Activated CD8-positive, alpha-beta memory T cell treated with anti-CD3 and anti-CD28 coated beads for 48 hours (primary cell): Measurements from ENCODE around the gene PIK3IP1.

ENCODE experiments used
- DNase-seq, 3 experiments: peaks; one replicate each; pipeline ENCODE4 v3.0.0-alpha.2; 2020; ENCODE audit warnings: low read depth in 2 of 3, low spot score in 2 of 3

PIK3IP1 gene

GRCh38 chr22:31313366-31314147 is 21.3 kb upstream of the PIK3IP1 start:
- no peak for DNase-seq

GRCh38 chr22:31308181-31308580 is 15.9 kb upstream of the PIK3IP1 start:
- DNase-seq: no peak

- DNase-seq: no peak
Measured at GRCh38 chr22:31305194-31305593, 12.9 kb upstream of the PIK3IP1 start.

GRCh38 chr22:31302537-31302936 is 10.2 kb upstream of the PIK3IP1 start:
- no peak for DNase-seq

- no peak for DNase-seq
Measured at GRCh38 chr22:31302006-31302405, 9.7 kb upstream of the PIK3IP1 start.

- DNase-seq: no peak
Measured at GRCh38 chr22:31300896-31301295, 8.6 kb upstream of the PIK3IP1 start.

GRCh38 chr22:31295831-31296657 is 3.8 kb upstream of the PIK3IP1 start:
- DNase-seq: no peak

GRCh38 chr22:31295360-31295759 is 3.1 kb upstream of the PIK3IP1 start:
- DNase-seq: no peak

- no peak for DNase-seq
Measured at GRCh38 chr22:31291481-31292235, 630 bp downstream of the PIK3IP1 start.

GRCh38 chr22:31290494-31291471 is 1.5 kb downstream of the PIK3IP1 start:
- peak; percentile 70 to 91 (median 76) for DNase-seq

GRCh38 chr22:31289344-31289743 is 2.9 kb downstream of the PIK3IP1 start:
- DNase-seq: no peak

GRCh38 chr22:31288496-31289240 is 3.6 kb downstream of the PIK3IP1 start:
- DNase-seq: no peak

- no peak for DNase-seq
Measured at GRCh38 chr22:31287818-31288495, 4.3 kb downstream of the PIK3IP1 start.

GRCh38 chr22:31286360-31287255 is 5.7 kb downstream of the PIK3IP1 start:
- DNase-seq: no peak

GRCh38 chr22:31284281-31285155 is 7.8 kb downstream of the PIK3IP1 start:
- no peak for DNase-seq

GRCh38 chr22:31282748-31283468 is 9.4 kb downstream of the PIK3IP1 start:
- DNase-seq: no peak
